HG03442 (cell line): ENCODE data around the gene SNCAIP.

Experiments
- ATAC-seq: cut with Tn5 transposase; IDR thresholded peaks from one replicate; pipeline ENCODE4 v1.9.1; 2021; ENCODE audit warnings: mild to moderate bottlenecking, moderate library complexity; ENCODE audit not compliant: unreplicated experiment

SNCAIP gene

DNA sequence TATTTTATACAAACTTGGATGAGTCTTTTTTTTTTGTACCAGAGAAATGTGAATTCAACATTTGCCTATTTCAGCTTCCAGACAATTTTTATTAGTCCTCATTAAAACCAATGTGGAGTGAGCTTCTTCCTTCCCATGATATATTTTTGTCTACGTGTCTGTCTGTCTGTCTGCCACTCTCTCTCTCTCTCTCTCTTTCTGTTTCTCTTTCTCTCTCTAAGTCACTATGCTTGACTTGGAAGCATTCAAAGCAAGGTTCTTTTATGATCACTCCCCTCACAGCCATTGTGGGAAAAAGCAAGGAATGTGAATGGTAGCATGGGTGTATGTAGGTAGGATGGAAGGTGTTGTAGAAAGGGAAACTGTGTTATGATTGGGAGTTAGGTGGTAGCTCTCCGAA is 80.2 kb downstream of the SNCAIP start:
- no peak for ATAC-seq

GRCh38 chr5:122392824-122393223 is 80.8 kb downstream of the SNCAIP start:
- no peak for ATAC-seq

DNA sequence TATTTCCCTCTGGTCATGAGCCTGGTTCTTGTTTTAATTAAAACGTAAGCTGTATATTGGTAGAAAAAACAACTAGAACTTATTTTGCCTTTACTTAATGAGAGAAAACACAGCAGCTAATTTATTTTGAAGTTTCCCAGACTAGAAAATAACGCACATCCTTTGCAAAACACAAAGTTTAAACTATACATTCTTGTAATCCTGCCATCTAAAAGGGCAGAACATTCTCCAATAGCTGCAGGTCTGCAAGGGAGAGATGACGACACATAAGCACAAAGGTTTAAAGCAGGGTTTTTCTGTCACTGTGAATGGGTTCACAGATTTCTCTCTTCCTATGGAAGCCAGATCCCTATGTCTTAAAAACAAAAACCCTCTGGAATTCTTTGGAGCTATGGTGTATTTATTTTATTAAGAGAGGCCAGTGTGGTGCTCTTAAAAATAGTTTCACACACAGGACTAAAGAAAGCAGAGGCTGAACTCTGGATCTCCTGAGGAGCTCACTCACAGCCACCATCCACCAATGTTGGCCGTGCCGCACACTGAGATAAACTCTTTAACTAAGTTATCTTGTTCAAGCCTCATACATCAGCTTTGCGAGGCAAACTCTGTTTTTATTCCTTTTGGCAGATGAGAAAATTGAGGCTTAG is 82.4 kb downstream of the SNCAIP start:
- no peak for ATAC-seq

DNA sequence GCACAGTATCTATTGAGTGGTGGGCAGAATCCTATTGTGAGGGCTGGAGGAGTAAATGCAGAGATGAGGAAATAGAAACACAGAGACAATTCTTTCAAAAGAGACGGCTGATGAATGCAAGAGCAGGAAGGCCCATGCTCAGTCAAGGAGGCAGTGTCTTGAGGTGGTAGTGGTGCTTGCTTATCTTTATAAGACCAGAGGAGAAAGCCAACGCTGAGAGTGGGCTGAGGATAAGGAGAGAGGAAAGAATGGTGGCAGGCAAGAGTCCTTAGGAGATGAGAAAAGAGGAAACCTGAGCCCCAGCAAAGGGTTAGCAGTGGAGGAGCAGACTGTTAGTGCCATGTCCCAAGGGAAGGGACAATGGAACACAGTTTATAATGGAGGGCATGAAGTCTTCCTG is 86.0 kb downstream of the SNCAIP start:
- ATAC-seq: no peak

DNA sequence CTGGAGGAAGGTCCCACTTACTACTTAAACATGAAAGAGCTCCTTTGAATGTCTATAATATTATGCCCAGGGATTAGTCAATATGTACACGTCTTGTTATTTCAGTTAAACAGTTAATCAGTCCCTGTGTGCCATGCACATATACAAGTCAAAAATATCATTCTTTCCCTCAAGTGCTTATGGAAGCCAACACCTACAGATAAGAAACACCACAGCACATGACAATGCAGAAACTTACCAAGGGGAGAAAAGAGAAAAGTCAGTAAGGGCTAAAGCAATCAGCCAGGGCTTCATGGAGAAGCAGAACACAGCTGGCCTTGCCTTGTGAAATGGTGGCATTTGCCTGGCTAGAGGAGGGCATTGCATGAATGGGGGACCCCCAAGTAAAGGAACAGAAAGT is 88.3 kb downstream of the SNCAIP start:
- ATAC-seq: no peak

DNA sequence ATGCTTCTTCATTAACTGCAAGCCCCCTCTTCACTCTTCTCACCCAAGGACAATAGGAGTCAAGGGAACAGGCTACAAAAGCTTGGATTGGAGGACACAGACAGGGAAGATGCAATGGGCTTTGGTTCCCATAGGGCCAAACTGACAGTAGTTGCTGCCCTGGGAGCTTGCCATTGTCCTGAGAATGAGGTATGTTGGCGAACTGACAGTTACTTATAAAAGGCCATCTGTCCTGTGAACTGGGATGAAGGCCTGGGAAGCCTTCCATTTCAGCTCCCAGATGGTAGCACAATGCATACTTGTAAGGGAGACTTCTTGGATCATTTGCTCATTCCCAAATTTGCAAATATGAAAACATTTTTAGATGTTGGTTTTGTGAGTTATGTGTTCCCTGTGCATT is 88.9 kb downstream of the SNCAIP start:
- no peak for ATAC-seq

GRCh38 chr5:122401976-122402725 is 90.1 kb downstream of the SNCAIP start:
- ATAC-seq: no peak

DNA sequence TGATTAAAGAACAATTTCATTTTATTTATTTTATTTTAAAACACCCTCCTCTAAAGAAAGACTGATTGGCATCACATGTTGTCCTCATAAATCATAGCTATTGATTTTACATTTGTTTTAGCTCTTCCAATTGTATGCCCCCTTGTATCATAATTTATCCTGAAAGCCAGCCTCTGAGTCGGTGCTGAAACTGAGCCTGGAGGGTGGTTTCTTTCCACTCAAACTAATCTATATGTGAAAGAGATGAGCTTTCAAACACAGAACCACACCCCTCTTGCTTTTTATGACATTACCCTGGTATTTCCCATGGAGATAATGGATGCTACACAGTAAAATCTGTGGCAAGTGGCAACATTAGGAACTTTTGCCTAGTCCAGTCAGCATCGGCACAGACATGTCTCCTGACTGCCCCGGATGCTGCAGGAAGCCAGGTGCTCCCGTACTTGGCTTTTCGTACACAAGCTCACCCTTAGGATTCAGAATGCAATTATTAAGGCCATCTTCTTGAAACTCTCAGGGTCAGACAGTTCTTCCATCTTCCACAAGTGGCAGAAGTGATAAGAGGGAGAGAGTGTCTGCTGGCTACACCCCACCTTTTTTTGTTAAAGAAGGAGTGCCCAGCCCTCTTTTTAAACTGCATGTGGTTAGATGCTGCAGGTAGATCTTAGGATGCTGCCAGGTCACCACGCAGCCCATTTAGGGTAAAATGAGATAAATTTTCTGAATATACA is 91.1 kb downstream of the SNCAIP start:
- ATAC-seq: no peak

DNA sequence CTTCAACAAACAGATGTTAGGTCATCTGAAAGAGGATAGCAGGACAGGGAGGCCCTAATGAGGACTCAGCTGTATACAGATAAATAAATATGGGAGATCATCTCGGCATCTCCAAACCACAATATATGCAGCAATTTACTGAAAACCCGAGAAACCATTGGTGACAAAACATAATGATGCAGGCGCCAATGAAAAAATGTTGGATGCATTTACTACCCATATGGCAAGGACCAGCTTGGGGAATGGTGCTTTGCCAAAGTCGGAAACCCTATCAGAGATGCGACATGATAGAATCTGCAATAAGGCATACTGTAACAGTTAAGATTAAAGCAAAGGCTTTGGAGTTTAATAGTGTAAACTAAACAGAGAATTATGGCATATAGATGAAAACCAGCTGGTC is 92.0 kb downstream of the SNCAIP start:
- ATAC-seq: no peak

DNA sequence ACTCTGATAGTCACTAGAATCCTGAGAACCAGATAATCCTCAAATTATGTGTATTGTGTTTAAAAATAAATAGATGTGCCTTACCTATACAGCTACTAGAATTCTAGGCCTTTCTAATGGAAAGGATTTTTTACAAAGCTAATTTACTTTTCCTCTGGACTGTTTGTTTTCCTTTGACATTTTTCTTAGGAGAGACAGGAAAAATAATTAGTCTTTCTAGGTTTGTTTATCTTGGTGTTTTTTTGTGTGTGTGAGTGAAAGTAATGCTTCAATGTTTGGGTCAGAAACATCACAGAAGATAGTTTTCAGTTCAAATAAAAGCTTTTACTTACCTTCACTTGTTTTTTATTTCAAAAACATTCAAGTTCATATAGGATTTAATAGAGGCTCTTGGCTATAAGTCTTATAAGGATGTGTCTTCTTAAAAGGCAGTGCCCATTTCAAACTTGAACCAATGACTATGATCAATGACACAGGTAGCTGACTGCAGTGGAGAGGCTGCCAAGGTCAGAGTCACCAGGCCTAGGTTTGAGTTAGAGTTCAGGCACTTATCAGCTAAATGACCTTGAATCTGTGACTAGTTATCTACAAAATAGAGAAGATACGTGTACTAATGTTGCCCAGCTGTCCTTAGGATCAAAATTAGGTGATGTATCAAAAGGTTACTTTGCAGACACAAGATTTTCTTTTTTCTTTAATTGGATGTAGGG is 92.8 kb downstream of the SNCAIP start:
- ATAC-seq: no peak

DNA sequence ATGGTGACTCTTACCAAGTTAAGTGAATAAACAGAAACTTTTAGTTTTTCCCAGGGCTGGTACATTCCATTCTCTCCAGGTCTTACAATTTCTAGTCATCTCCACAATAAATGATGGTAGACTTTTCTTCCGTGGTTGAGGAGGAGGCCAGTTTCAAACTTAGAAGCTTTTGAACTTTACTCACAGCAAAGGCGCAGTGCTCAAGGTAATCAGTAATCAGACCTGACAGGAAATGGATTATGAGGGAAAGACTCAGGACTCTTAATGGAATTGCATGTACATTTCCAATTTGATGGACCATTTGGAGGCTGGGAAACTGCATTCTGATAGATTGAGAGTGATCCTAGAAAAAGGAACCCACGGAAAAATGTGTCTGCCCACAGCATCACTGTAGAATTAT is 93.7 kb downstream of the SNCAIP start:
- ATAC-seq: no peak

- no peak for ATAC-seq
Observed at GRCh38 chr5:122406181-122406580, 94.1 kb downstream of the SNCAIP start.

DNA sequence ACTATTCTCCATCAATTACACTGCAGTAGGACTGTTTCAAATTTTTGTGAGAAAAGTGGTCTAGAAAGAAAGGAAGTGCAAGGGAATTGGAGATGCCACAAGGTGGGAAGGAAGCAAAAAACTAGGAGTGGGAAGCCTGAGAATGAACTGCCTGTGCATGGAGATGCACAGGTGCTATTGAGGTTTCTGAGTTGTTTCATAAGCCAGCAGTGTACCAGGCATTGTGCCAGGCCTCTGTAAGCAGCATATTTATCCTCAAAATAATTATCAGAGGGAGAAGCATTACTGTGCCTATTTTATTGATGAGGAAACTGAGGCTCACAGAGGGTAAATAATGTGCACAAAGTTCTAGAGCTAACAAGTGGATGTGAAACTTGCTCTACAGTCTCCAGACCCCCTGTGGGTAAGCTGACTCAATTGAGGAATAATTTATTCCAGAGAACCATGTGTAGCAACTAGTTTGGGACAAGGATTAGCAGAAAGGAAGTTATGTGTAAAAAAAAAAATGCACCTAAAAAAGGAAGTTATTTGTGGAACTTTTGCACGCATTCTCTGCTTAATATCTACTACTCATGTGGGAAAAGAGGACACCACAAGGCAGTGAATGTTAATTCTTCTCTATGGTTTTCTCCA is 96.7 kb downstream of the SNCAIP start:
- ATAC-seq: no peak

GRCh38 chr5:122412966-122413365 is 100.9 kb downstream of the SNCAIP start:
- ATAC-seq: no peak

- ATAC-seq: no peak
Observed at GRCh38 chr5:122413722-122414121, 101.7 kb downstream of the SNCAIP start.

GRCh38 chr5:122415030-122415800 is 103.2 kb downstream of the SNCAIP start:
- peak; percentile 93 for ATAC-seq

DNA sequence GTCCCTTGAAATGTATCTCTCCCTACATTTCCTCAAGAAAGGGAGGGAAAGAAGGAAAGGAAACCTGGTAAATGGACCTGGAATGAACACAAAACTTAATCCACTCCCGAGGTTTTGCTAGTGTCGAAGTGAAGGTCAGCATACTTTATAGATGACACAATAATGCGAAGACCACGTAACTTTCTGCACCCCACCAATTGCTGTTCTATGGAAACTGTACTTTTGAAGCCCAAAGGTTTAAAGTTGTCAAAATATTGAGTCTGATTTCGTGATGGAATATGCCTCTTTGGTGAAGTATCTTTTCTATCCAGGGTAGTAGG is 103.7 kb downstream of the SNCAIP start:
- no peak for ATAC-seq

DNA sequence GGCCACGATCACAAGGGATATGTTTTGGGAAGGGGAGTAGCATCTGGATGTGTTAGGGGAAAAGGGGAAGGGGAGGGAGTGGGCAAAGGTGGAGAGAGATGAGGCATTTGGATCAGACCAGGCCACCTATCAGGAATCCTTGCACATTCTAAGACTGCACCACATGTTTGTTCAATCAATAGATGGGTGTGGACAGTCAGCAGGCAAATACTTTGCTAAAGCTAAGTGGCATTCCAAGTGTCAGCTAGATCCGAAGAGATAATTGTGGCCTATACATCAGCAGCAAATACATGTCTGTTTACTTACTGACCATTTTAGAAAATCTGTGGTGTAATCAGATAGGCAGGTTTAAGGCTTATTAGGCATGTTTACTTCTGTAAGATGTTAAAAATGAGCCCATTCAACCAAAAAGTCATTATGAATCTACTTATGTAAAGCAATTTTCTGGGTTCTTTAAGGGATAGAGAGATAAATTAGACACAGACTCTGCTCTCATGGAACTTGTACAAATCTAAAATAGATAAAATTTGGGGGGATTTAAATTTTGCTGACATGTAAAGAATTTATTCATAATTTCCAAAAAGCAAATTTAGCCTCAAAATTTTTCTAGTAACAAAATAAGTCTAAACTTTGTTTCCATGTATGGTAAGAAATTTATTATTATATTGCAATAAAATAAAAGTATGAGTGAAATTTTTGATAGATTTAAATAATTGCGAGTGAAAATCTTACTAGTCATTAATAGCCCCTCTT is 107.3 kb downstream of the SNCAIP start:
- no peak for ATAC-seq

DNA sequence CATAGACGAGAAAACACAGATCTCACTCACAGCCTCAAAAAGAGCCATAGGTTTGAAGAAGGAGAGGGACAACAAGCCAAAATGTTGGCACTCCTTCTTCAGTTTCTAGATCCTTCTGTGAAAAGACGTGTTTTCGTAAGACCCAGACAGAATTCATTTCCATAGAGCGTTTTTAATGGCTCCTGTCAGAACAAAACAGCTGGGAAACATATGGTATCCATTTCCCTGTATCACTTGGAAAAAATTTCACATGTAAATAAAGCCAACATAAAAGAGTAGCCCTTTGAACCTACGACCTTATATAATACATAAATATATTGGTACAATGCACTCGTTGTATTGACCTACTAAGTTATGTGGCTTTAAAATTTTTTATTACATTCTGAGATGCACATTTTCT is 108.1 kb downstream of the SNCAIP start:
- no peak for ATAC-seq
